Measurements from ENCODE around the gene CCNY. TPM values are rescaled to one million over a fixed set of nuclear protein-coding genes. Genes with fewer than 3 reads are reported as not detected.

CCNY gene
- total and polyA plus RNA-seq, 2 of the 4 experiments (the other 2 are of a cell fraction) = 38.0 to 131 TPM

DNA sequence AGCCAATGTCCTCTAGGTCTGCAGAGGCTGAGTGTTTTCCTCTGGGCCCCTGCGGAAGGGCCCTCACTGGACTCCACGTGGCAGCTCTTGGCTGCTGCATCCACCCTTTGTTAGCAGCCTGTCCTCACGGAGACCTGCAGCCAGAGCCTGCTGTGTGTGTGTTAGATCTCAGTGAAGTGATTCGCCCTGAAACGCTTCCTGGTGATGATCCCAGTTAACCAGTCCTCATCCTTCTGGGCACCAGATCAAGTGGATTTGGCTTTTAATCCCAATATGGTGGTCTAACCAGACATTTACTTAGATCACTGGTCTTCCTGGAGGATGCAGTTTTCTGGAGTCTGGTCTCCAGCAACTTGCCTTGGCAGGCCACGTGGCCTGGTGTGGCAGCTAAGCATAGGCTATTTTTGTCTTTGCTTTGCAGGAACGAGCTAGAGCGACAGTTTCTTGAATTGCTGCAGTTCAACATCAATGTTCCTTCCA is 229.3 kb downstream of the CCNY start:
- intact Hi-C loops (cut with micrococcal nuclease) = loop anchor here (10.0 kb wide), 2 partner anchors 321 to 441 kb away; partner anchors contain the start of gene CREM
- 0 out of 2 replicates have a peak overlapping the region, but pooled peaks have one; percentile 32 for H3K14ac ChIP-seq (replicated peaks; ENCODE audit: low read depth, low read length)
- CTCF ChIA-PET = no interaction called here
- in situ Hi-C loops (cut with MboI; ENCODE audit: low sequenced_read_pairs) = loop anchor here (10.0 to 25.0 kb wide), 2 partner anchors 331 to 453 kb away; no protein-coding TSS in a partner anchor
- H2BK20ac ChIP-seq (ENCODE audit: low read depth, low read length) = no peak overlapping the region
- H4K8ac ChIP-seq (ENCODE audit: low read depth in 2 of 2, low read length in 2 of 2) = no peak overlapping the region
- BruUV-seq (replicated peaks) = no TSS peak
- no peak overlapping the region for H4K91ac ChIP-seq (ENCODE audit: insufficient read depth, low read depth, low read length)
- no peak overlapping the region for H4K5ac ChIP-seq (ENCODE audit: low read depth, low read length)
- H3K4me3 ChIP-seq (ENCODE audit: insufficient read depth, low read depth, low read length) = no peak overlapping the region
- H3K27me3 ChIP-seq (ENCODE audit: control insufficient read depth, insufficient read depth, low read length) = no peaks in the 10 kb centered on the region
- no peak overlapping the region for H2AK5ac ChIP-seq (ENCODE audit: low read depth, low read length)
- H3K4me1 ChIP-seq (ENCODE audit: control insufficient read depth, insufficient read depth, low read length) = peaks cover 7% of the 10 kb centered on the region
- no peak overlapping the region for H3K9ac ChIP-seq (ENCODE audit: low read depth, low read length)
- H3K9me3 ChIP-seq (ENCODE audit: control insufficient read depth, insufficient read depth, low read length) = no peaks in the 10 kb centered on the region
- H2BK120ac ChIP-seq (ENCODE audit: low read depth, low read length) = no peak overlapping the region
- peaks cover 36% of the 10 kb centered on the region for H3K36me3 ChIP-seq (ENCODE audit: control insufficient read depth, insufficient read depth, low read length)
- dilution Hi-C loops (cut with HindIII; ENCODE audit: low sequenced_read_pairs, unreplicated experiment) = no loop called here
- H3K4me2 ChIP-seq (ENCODE audit: low read depth, low read length) = no peak overlapping the region
- 100% methylated on average over 4 of the region's 8 CpGs; no CpG with 5 or more reads in 1 of the 2 experiments for WGBS, 2 experiments (ENCODE audit: extremely low coverage in 2 of 2, insufficient read length in 1 of 2)
- H2AK9ac ChIP-seq (replicated peaks; ENCODE audit: low read depth, low read length, poor library complexity) = peak overlapping the region; percentile 3
- peak; percentile 71 for DNase-seq
- H3K18ac ChIP-seq (ENCODE audit: low read depth, low read length) = no peak overlapping the region
- no peak overlapping the region for H3K23ac ChIP-seq (ENCODE audit: low read depth, low read length)
- H2BK15ac ChIP-seq (ENCODE audit: low read depth, low read length) = no peak overlapping the region
- no peak overlapping the region for H3K27ac ChIP-seq (ENCODE audit: insufficient read depth, low read length)
- peaks cover 11% of the 10 kb centered on the region for H3K9me1 ChIP-seq (ENCODE audit: insufficient read depth, low read length)
- peaks cover 5 to 42% of the 10 kb centered on the region in 2 experiments; a peak in 3 of 4 replicates for H3K79me1 ChIP-seq (ENCODE audit: low read depth in 1 of 2, low read length in 2 of 2)
- ATAC-seq (ENCODE audit: low read depth) = no peak
- no peak overlapping the region for H2BK5ac ChIP-seq (ENCODE audit: low read depth, low read length, poor library complexity, severe bottlenecking)
- no peak overlapping the region for H3K56ac ChIP-seq (ENCODE audit: extremely low read depth, insufficient read depth, low read length)
- H2AFZ ChIP-seq (replicated peaks; ENCODE audit: low read length, poor library complexity) = peak overlapping the region; percentile 34
- 0 out of 2 replicates have a peak, but pooled peaks cover 6% of the 10 kb centered on the region for H4K20me1 ChIP-seq (ENCODE audit: insufficient read depth, low read length)
- no peak overlapping the region for H3K4ac ChIP-seq (ENCODE audit: low read depth, low read length)
- POLR2A ChIA-PET (ENCODE audit: unreplicated experiment) = no interaction called here
- TF ChIP-seq RCOR1 (IDR thresholded peaks at IDR 0.05; ENCODE audit: insufficient replicate concordance, low read length) (no peak), BHLHE40 (IDR thresholded peaks at IDR 0.05; ENCODE audit: low read depth, low read length) (no peak), NFE2L2 (IDR thresholded peaks at IDR 0.05; ENCODE audit: low read depth, low read length) (no peak), POLR2A (IDR thresholded peaks at IDR 0.05; ENCODE audit: low read depth, low read length) (no peak), MAZ (IDR thresholded peaks at IDR 0.05; ENCODE audit: borderline replicate concordance, low read depth, low read length) (no peak), SMC3 (IDR thresholded peaks at IDR 0.05; ENCODE audit: low read depth, low read length) (no peak), FOS (IDR thresholded peaks at IDR 0.05; ENCODE audit: low read depth, low read length) (no peak), MAFK (IDR thresholded peaks at IDR 0.05; ENCODE audit: low read depth, low read length) (no peak), RAD21 (IDR thresholded peaks at IDR 0.05; ENCODE audit: low read length) (no peak), MXI1 (IDR thresholded peaks at IDR 0.05; ENCODE audit: borderline replicate concordance, low read depth, low read length) (no peak), RFX5 (IDR thresholded peaks at IDR 0.05; ENCODE audit: low read depth, low read length) (no peak), CEBPB (IDR thresholded peaks at IDR 0.05; ENCODE audit: low read depth, low read length) (no peak), CHD1 (IDR thresholded peaks at IDR 0.05; ENCODE audit: low read depth, low read length) (no peak)
- TF ChIP-seq, protein P1, sequence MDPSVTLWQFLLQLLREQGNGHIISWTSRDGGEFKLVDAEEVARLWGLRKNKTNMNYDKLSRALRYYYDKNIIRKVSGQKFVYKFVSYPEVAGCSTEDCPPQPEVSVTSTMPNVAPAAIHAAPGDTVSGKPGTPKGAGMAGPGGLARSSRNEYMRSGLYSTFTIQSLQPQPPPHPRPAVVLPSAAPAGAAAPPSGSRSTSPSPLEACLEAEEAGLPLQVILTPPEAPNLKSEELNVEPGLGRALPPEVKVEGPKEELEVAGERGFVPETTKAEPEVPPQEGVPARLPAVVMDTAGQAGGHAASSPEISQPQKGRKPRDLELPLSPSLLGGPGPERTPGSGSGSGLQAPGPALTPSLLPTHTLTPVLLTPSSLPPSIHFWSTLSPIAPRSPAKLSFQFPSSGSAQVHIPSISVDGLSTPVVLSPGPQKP (IDR thresholded peaks at IDR 0.05; ENCODE audit: borderline replicate concordance, low read depth, low read length) = no peak
- TF ChIP-seq, protein P2, sequence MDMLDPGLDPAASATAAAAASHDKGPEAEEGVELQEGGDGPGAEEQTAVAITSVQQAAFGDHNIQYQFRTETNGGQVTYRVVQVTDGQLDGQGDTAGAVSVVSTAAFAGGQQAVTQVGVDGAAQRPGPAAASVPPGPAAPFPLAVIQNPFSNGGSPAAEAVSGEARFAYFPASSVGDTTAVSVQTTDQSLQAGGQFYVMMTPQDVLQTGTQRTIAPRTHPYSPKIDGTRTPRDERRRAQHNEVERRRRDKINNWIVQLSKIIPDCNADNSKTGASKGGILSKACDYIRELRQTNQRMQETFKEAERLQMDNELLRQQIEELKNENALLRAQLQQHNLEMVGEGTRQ (IDR thresholded peaks at IDR 0.05; ENCODE audit: low read depth, low read length) = no peak
- TF ChIP-seq, protein P3, sequence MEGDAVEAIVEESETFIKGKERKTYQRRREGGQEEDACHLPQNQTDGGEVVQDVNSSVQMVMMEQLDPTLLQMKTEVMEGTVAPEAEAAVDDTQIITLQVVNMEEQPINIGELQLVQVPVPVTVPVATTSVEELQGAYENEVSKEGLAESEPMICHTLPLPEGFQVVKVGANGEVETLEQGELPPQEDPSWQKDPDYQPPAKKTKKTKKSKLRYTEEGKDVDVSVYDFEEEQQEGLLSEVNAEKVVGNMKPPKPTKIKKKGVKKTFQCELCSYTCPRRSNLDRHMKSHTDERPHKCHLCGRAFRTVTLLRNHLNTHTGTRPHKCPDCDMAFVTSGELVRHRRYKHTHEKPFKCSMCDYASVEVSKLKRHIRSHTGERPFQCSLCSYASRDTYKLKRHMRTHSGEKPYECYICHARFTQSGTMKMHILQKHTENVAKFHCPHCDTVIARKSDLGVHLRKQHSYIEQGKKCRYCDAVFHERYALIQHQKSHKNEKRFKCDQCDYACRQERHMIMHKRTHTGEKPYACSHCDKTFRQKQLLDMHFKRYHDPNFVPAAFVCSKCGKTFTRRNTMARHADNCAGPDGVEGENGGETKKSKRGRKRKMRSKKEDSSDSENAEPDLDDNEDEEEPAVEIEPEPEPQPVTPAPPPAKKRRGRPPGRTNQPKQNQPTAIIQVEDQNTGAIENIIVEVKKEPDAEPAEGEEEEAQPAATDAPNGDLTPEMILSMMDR (conservative IDR thresholded peaks at IDR 0.05; ENCODE audit: low read depth, low read length) = no peak
